ENCODE results near the gene HOXA11. TPM values are rescaled to one million over a fixed set of nuclear protein-coding genes. Genes with fewer than 3 reads are reported as not detected.

HOXA11 gene
- total and polyA plus RNA-seq, 2 donors from 2014 or later: 5.2 to 5.5 TPM

DNA sequence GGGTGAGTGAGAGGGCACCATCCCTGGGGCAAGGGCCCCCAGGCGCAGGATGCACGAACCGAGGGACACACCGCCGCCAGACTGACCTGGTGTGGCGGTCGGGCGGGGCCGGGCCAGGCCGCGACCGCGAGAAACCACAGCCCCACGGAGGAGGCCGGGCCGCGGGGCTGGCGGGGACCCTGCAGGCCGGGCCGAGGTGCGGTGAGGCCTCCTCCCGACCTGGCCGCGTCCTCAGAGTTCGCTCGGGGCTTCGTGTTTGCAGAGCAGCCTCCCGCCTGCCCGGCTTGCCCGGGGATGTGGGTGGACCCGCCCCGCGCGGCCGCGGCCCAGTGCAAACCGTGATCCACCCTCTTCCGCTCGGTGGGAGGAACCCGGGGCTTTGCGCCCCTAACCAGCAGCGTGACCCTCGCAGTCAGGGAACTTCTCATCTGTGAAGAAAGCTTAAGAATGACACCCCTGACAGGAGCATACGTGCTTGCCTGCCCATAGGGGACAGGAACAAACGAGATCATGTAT is 35.5 kb upstream of the HOXA11 start:
- DNase-seq (no peak), FAIRE-seq (no peak)
- no peak overlapping the region for H3K4me3 ChIP-seq (ENCODE audit: low read length in 3 of 3)
- no peaks in the 10 kb centered on the region for H3K36me3 ChIP-seq (ENCODE audit: control insufficient read depth in 2 of 3, insufficient read depth in 3 of 3, low read length in 3 of 3)
- no peak overlapping the region for H3K27ac ChIP-seq (ENCODE audit: low read depth in 2 of 2, low read length in 2 of 2)
- H3K27me3 ChIP-seq (ENCODE audit: control insufficient read depth, insufficient read depth, low read length): peaks cover 72% of the 10 kb centered on the region
- H3K9ac ChIP-seq (ENCODE audit: low read length in 3 of 3): no peak overlapping the region
- H3K4me1 ChIP-seq (ENCODE audit: control insufficient read depth in 2 of 3, insufficient read depth in 2 of 3, low read depth in 1 of 3, low read length in 3 of 3): no peaks in the 10 kb centered on the region
- TF ChIP-seq, protein P1, sequence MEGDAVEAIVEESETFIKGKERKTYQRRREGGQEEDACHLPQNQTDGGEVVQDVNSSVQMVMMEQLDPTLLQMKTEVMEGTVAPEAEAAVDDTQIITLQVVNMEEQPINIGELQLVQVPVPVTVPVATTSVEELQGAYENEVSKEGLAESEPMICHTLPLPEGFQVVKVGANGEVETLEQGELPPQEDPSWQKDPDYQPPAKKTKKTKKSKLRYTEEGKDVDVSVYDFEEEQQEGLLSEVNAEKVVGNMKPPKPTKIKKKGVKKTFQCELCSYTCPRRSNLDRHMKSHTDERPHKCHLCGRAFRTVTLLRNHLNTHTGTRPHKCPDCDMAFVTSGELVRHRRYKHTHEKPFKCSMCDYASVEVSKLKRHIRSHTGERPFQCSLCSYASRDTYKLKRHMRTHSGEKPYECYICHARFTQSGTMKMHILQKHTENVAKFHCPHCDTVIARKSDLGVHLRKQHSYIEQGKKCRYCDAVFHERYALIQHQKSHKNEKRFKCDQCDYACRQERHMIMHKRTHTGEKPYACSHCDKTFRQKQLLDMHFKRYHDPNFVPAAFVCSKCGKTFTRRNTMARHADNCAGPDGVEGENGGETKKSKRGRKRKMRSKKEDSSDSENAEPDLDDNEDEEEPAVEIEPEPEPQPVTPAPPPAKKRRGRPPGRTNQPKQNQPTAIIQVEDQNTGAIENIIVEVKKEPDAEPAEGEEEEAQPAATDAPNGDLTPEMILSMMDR (IDR thresholded peaks at IDR 0.05; ENCODE audit: borderline replicate concordance, extremely low read depth, insufficient read depth): no peak
- no peaks in the 10 kb centered on the region for H3K9me3 ChIP-seq (ENCODE audit: control insufficient read depth in 2 of 3, insufficient read depth in 1 of 3, low read length in 3 of 3)
- intact Hi-C loops (cut with DNase I): no loop called here

DNA sequence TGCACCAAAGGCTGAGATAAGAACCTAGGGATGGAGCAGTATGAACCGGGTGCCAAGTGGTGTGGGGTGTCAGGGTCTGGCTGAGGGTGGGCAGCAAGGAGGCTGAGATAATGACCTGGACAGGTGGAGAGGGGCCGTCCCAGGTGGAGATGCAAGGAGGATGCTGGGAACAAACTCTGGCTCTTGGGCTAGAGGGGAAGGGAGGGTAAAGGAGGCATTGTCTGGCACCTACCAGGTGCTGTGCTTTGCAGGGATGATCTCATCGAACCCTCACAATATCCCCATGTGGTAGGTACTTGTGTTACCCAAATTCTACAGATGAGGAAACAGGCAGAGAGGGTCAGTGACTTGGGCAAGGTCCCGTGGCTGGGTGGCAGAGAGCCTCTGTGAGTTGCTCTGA is 34.8 kb upstream of the HOXA11 start:
- Histone ChIP-seq H3K9ac (ENCODE audit: low read length in 3 of 3) (no peak overlapping the region), H3K4me3 (ENCODE audit: low read length in 3 of 3) (no peak overlapping the region), H3K4me1 (ENCODE audit: control insufficient read depth in 2 of 3, insufficient read depth in 2 of 3, low read depth in 1 of 3, low read length in 3 of 3) (no peaks in the 10 kb centered on the region), H3K27ac (ENCODE audit: low read depth in 2 of 2, low read length in 2 of 2) (no peak overlapping the region), H3K36me3 (ENCODE audit: control insufficient read depth in 2 of 3, insufficient read depth in 3 of 3, low read length in 3 of 3) (no peaks in the 10 kb centered on the region), H3K27me3 (ENCODE audit: control insufficient read depth, insufficient read depth, low read length) (peaks cover 71% of the 10 kb centered on the region), H3K9me3 (ENCODE audit: control insufficient read depth in 2 of 3, insufficient read depth in 1 of 3, low read length in 3 of 3) (no peaks in the 10 kb centered on the region)
- TF ChIP-seq, protein P1 (IDR thresholded peaks at IDR 0.05; ENCODE audit: borderline replicate concordance, extremely low read depth, insufficient read depth): no peak
- FAIRE-seq (no peak), DNase-seq (no peak)
- intact Hi-C loops (cut with DNase I): no loop called here

DNA sequence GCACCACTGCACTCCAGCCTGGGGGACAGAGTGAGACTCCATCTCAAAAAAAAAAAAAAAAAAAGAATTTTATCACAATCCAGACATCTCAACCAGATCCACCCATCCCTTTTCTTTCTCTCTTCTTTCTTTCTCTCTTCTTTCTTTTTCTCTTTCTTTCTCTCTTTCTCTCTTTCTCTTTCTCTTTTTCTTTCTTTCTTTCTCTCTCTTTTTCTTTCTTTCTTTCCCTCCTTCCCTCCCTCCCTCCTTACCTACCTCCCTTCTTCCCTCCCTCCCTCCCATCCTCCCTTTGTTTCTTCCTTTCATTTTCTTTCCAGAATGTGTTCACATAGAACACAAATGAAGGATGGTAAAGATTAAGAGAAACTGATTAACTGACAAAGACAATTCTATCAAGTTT is 32.9 kb upstream of the HOXA11 start:
- Histone ChIP-seq H3K27me3 (ENCODE audit: control insufficient read depth, insufficient read depth, low read length) (peaks cover 67% of the 10 kb centered on the region), H3K9ac (ENCODE audit: low read length in 3 of 3) (no peak overlapping the region), H3K4me3 (ENCODE audit: low read length in 3 of 3) (no peak overlapping the region), H3K36me3 (ENCODE audit: control insufficient read depth in 2 of 3, insufficient read depth in 3 of 3, low read length in 3 of 3) (no peaks in the 10 kb centered on the region), H3K27ac (ENCODE audit: low read depth in 2 of 2, low read length in 2 of 2) (no peak overlapping the region), H3K9me3 (ENCODE audit: control insufficient read depth in 2 of 3, insufficient read depth in 1 of 3, low read length in 3 of 3) (no peaks in the 10 kb centered on the region), H3K4me1 (ENCODE audit: control insufficient read depth in 2 of 3, insufficient read depth in 2 of 3, low read depth in 1 of 3, low read length in 3 of 3) (no peaks in the 10 kb centered on the region)
- FAIRE-seq (no peak), DNase-seq (no peak)
- intact Hi-C loops (cut with DNase I): no loop called here
- TF ChIP-seq, protein P1 (IDR thresholded peaks at IDR 0.05; ENCODE audit: borderline replicate concordance, extremely low read depth, insufficient read depth): no peak

DNA sequence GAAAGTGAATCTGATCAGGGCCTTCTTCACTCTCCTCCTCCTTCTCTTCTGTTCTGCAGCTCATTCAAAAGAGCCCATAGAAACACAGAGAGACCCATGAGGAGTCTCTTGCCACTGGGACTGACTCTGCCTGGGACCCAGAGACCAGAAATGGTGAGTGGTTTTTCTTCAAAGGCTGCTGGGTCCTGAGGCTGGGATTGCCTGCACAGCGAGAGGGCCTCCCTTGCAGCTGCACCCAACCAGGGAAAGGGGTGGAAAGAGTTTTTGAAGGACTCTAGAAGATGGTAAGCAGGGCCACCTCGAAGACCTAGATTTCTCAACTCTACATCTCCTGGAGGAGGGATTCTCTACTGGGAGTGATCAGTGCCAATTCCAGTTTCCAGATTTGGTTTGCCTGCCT is 30.3 kb upstream of the HOXA11 start:
- H3K9ac ChIP-seq (ENCODE audit: low read length in 3 of 3): no peak overlapping the region
- FAIRE-seq (no peak), DNase-seq (no peak)
- no peaks in the 10 kb centered on the region for H3K9me3 ChIP-seq (ENCODE audit: control insufficient read depth in 2 of 3, insufficient read depth in 1 of 3, low read length in 3 of 3)
- intact Hi-C loops (cut with DNase I): no loop called here
- peaks cover 0 to 6% (median 0%) of the 10 kb centered on the region in 3 donors for H3K4me1 ChIP-seq (ENCODE audit: control insufficient read depth in 2 of 3, insufficient read depth in 2 of 3, low read depth in 1 of 3, low read length in 3 of 3)
- H3K36me3 ChIP-seq (ENCODE audit: control insufficient read depth in 2 of 3, insufficient read depth in 3 of 3, low read length in 3 of 3): no peaks in the 10 kb centered on the region
- no peak overlapping the region for H3K27ac ChIP-seq (ENCODE audit: low read depth in 2 of 2, low read length in 2 of 2)
- H3K27me3 ChIP-seq (ENCODE audit: control insufficient read depth, insufficient read depth, low read length): peaks cover 66% of the 10 kb centered on the region
- H3K4me3 ChIP-seq (ENCODE audit: low read length in 3 of 3): no peak overlapping the region
- TF ChIP-seq, protein P1 (IDR thresholded peaks at IDR 0.05; ENCODE audit: borderline replicate concordance, extremely low read depth, insufficient read depth): no peak

Measured in kidney (tissue), 14 donors.